Tibial nerve (tissue), 4 donors: ENCODE measurements around the gene HFM1. TPM values are rescaled to one million over a fixed set of nuclear protein-coding genes. Genes with fewer than 3 reads are reported as not detected.
"Not testable (repeated sequence)": the region's sequence is repeated elsewhere in the genome, so short reads cannot be mapped to it uniquely, and the experiment has no call there.

Source experiments
- DNase-seq, 2 donors: peaks; one replicate each; pipeline ENCODE4 v3.0.0-alpha.2; 2019; ENCODE audit warnings: low spot score in 2 of 2
- H3K27ac ChIP-seq, 4 donors: fragments of 200-600 bp; sonication (generic) in 3 of 4; one replicate each; pipeline ENCODE4 v1.5.1; 2017 to 2019; ENCODE audit warnings: mild to moderate bottlenecking in 1 of 4
- H3K27me3 ChIP-seq, 2 donors: fragments of 200-600 bp; sonication (generic) in 1 of 2; one replicate each; pipeline versions ENCODE4 v1.5.1 to v1.6.0; 2017 to 2019
- H3K36me3 ChIP-seq, 3 donors: fragments of 200-600 bp; sonication (generic); one replicate each; pipeline ENCODE4 v1.5.1; 2018 to 2019
- H3K4me1 ChIP-seq, 4 donors: fragments of 200-600 bp; sonication (generic) in 3 of 4; one replicate each; pipeline ENCODE4 v1.5.1; 2017 to 2019
- H3K4me3 ChIP-seq, 4 donors: fragments of 200-600 bp; sonication (generic) in 3 of 4; one replicate each; pipeline ENCODE4 v1.5.1; 2017 to 2019; ENCODE audit warnings: mild to moderate bottlenecking in 1 of 4, moderate library complexity in 1 of 4
- H3K9me3 ChIP-seq, 4 donors: fragments of 200-600 bp; sonication (generic) in 3 of 4; one replicate each; pipeline ENCODE4 v1.5.1; 2017 to 2019
- EP300 ChIP-seq, 2 donors: sonication (generic); formaldehyde crosslinking; IDR thresholded peaks; one replicate each; pipeline ENCODE4 v1.6.1; 2017; ENCODE audit warnings: antibody characterized with exemption in 2 of 2, mild to moderate bottlenecking in 1 of 2
- POLR2A ChIP-seq, 2 donors: fragments of 450-650 bp; IDR thresholded peaks; one replicate each; pipeline ENCODE4 v1.6.1; 2017; ENCODE audit warnings: antibody characterized with exemption in 2 of 2, mild to moderate bottlenecking in 2 of 2, moderate library complexity in 2 of 2
- WGBS, 2 donors: methylation state at CpG; one replicate each; pipeline ENCODE4 v1.1.5; 2018; 5-methylcytosine and 5-hydroxymethylcytosine counted together
- total RNA-seq, 4 donors: library from RNA; depleted of rRNA; stranded (reverse); fragments of >200 nt; gene quantifications; one replicate each; pipeline ENCODE4 v1.1.0, GENCODE V29; 2016
- TF ChIP-seq, protein P1 (sequence below), 5 experiments: fragments of 200-600 bp in 3 of 5; fragments of 450-650 bp in 2 of 5; sonication (generic) in 3 of 5; IDR thresholded peaks; one replicate each; pipeline ENCODE4 v1.5.1; 2016 to 2019; ENCODE audit warnings: antibody characterized with exemption in 5 of 5, mild to moderate bottlenecking in 3 of 5, moderate library complexity in 2 of 5

The HFM1 gene
- total RNA-seq, 4 donors from 2014 or later = 1.5 to 9.0 (median 2.1) TPM

DNA sequence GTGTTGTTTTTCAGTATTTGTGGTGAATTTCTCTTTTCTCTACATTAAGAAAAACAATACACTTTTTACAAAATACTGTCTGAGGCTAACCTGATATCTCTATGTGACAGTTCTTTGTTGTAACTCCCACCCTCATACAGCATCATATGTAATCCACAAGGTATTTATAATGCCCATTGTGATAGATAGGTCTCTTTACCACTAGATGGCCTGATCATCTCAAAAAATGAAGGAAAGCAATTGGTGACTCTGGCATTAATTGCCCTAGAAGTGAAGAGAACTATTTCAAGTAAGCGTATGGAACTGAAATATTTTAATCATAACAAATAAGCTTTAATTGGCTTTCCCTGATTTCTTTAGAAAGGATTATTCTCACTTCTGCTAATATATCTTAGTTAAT is 36.2 kb upstream of the HFM1 start:
- Histone ChIP-seq H3K36me3 (no peaks in the 10 kb centered on the region), H3K4me3 (no peak overlapping the region), H3K9me3 (peaks cover 0 to 9% (median 0%) of the 10 kb centered on the region in 4 donors), H3K4me1 (no peaks in the 10 kb centered on the region), H3K27ac (no peak overlapping the region), H3K27me3 (no peaks in the 10 kb centered on the region)
- DNase-seq = no peak
- 36 to 70% methylated on average over 1 of the region's 1 CpG for WGBS, 2 donors
- TF ChIP-seq POLR2A (IDR thresholded peaks at IDR 0.05) (no peak), EP300 (IDR thresholded peaks at IDR 0.05) (no peak)
- TF ChIP-seq, protein P1, sequence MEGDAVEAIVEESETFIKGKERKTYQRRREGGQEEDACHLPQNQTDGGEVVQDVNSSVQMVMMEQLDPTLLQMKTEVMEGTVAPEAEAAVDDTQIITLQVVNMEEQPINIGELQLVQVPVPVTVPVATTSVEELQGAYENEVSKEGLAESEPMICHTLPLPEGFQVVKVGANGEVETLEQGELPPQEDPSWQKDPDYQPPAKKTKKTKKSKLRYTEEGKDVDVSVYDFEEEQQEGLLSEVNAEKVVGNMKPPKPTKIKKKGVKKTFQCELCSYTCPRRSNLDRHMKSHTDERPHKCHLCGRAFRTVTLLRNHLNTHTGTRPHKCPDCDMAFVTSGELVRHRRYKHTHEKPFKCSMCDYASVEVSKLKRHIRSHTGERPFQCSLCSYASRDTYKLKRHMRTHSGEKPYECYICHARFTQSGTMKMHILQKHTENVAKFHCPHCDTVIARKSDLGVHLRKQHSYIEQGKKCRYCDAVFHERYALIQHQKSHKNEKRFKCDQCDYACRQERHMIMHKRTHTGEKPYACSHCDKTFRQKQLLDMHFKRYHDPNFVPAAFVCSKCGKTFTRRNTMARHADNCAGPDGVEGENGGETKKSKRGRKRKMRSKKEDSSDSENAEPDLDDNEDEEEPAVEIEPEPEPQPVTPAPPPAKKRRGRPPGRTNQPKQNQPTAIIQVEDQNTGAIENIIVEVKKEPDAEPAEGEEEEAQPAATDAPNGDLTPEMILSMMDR (IDR thresholded peaks at IDR 0.05) = no peak

DNA sequence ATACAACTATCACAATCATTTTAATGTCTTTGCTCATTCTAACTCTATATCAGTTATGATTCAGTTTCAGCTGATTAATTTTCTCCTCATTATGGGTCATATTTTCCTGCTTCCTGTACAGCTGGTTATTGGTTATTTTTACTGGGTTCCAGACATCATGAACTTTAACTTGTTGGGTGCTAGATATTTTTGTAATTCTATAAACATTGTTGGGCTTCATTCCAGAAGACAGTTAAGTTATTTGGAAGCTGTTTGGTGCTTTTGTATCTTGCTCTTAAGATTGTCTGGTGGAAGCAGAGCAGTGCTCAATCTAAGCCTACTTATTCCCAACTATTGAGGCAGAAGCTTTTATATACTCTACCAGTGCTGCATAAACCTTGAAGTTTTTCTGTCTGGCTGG is 34.4 kb upstream of the HFM1 start:
- H3K9me3 ChIP-seq = peaks cover 0 to 9% (median 0%) of the 10 kb centered on the region in 4 donors
- H3K4me1 ChIP-seq = no peaks in the 10 kb centered on the region
- no peaks in the 10 kb centered on the region for H3K36me3 ChIP-seq
- no peak overlapping the region for H3K27ac ChIP-seq
- TF ChIP-seq POLR2A (IDR thresholded peaks at IDR 0.05) (no peak), EP300 (IDR thresholded peaks at IDR 0.05) (no peak)
- TF ChIP-seq, protein P1 (IDR thresholded peaks at IDR 0.05) = no peak
- no peaks in the 10 kb centered on the region for H3K27me3 ChIP-seq
- DNase-seq = no peak
- H3K4me3 ChIP-seq = no peak overlapping the region

DNA sequence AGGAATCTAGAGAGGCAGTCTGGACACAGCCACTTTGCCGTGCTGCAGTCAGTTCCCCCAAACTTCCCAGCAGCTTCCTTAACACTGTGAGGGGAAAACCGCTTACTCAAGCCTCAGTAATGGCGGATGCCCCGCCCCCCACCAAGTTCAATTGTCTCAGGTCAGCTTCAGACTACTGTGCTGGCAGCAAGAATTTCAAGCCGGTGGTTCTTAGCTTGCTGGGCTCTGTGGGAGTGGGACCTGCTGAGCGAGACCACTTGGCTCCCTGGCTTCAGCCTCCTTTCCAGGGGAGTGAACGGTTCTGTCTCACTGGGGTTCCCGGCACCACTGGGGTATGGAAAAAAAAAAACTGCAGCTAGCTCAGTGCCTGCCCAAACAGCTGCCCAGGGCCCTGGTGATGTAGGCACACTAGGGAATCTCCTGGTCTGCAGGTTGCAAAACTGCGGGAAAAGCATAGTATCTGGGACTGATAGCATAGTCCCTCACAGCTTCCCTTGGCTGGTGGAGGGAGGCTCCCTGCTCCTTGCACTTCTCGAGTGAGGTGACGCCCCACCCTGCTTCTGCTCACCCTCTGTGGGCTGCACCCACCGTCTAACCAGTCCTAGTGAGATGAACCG is 23.7 kb upstream of the HFM1 start:
- H3K27ac ChIP-seq = no peak overlapping the region
- no peak for TF ChIP-seq EP300 (IDR thresholded peaks at IDR 0.05)
- no peak for TF ChIP-seq POLR2A (IDR thresholded peaks at IDR 0.05)
- TF ChIP-seq, protein P1 (IDR thresholded peaks at IDR 0.05) = no peak
- no peaks in the 10 kb centered on the region for H3K36me3 ChIP-seq
- H3K4me1 ChIP-seq = no peaks in the 10 kb centered on the region
- H3K27me3 ChIP-seq = no peaks in the 10 kb centered on the region
- H3K4me3 ChIP-seq = no peak overlapping the region
- H3K9me3 ChIP-seq = no peaks in the 10 kb centered on the region
- 56 to 61% methylated on average over 13 of the region's 13 CpGs for WGBS, 2 donors
- no peak for DNase-seq

DNA sequence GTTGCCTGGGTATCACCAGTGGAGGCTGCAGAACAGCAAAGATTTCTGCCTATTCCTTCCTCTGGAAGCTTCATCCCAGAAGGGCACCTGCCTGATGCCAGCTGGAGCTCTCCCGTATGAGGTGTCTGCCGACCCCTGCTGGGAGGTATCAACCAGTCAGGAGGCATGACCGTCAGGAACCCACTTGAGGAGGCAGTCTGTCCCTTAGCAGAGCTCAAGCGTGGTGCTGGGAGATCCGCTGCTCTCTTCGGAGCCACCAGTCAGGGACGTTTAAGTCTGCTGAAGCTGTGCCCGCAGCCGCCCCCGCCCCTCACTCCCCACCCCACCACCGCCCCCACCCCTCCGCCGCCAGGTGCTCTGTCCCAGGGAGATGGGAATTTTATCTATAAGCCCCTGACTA is 23.1 kb upstream of the HFM1 start:
- no peak for DNase-seq
- no peaks in the 10 kb centered on the region for H3K27me3 ChIP-seq
- TF ChIP-seq, protein P1 (IDR thresholded peaks at IDR 0.05) = no peak
- TF ChIP-seq EP300 (IDR thresholded peaks at IDR 0.05) = no peak
- no peak for TF ChIP-seq POLR2A (IDR thresholded peaks at IDR 0.05)
- H3K36me3 ChIP-seq = no peaks in the 10 kb centered on the region
- no peak overlapping the region for H3K27ac ChIP-seq
- 72 to 86% methylated on average over 10 to 12 of the region's 13 CpGs for WGBS, 2 donors
- no peaks in the 10 kb centered on the region for H3K4me1 ChIP-seq
- no peaks in the 10 kb centered on the region for H3K9me3 ChIP-seq
- no peak overlapping the region for H3K4me3 ChIP-seq

DNA sequence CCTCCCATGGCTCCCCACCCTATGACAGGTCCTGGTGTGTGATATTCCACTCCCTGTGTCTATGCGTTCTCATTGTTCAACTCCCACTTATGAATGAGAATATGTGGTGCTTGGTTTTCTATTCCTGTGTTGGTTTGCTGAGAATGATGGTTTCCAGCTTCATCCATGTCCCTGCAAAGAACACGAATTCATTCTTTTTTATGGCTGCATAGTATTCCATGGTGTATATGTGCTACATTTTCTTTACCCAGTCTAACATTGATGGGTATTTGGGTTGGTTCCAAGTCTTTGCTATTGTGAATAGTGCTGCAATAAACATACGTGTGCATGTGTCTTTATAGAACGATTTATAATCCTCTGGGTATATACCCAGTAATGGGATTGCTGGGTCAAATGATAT is 17.9 kb upstream of the HFM1 start:
- DNase-seq, H3K36me3 ChIP-seq, H3K4me3 ChIP-seq, H3K9me3 ChIP-seq, H3K27me3 ChIP-seq, H3K4me1 ChIP-seq, H3K27ac ChIP-seq: not testable (repeated sequence)
- WGBS, 2 donors = 94% methylated on average over 4 of the region's 4 CpGs

DNA sequence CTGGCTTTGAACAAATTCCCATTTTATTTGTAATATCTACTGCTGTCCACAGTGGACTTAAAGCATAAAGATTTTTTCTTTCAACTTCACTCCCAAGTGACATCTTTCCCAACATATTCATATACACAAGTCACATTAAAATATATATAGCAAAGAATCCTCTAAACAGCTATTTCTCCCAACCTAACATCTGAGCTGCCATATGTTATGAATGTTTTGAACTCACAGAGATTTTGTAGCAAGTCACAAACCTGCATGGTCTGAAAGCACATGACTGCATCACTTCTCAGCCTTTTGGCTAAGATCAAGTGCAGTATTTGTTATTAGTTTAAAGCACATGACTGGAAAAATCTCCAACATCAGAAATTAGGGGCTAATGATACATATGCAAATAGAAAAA is 7.7 kb upstream of the HFM1 start:
- H3K4me1 ChIP-seq = no peaks in the 10 kb centered on the region
- H3K27me3 ChIP-seq = no peaks in the 10 kb centered on the region
- DNase-seq = no peak
- no peak overlapping the region for H3K4me3 ChIP-seq
- no peak for TF ChIP-seq POLR2A (IDR thresholded peaks at IDR 0.05)
- TF ChIP-seq, protein P1 (IDR thresholded peaks at IDR 0.05) = no peak
- no peak for TF ChIP-seq EP300 (IDR thresholded peaks at IDR 0.05)
- H3K36me3 ChIP-seq = no peaks in the 10 kb centered on the region
- H3K9me3 ChIP-seq = no peaks in the 10 kb centered on the region
- no peak overlapping the region for H3K27ac ChIP-seq
